A673 (cell line): ENCODE measurements around the gene GFRA3. TPM values are rescaled to one million over a fixed set of nuclear protein-coding genes. Genes with fewer than 3 reads are reported as not detected.

Experiments used
- BruUV-seq: library from RNA; stranded (reverse); fragments of 400-500 nt; replicated peaks from 2 replicates; lab custom pipeline; 2021; lab: Mats Ljungman, UMichigan
- CTCF ChIA-PET: fragments of 300-600 bp; sonication (Branson Sonifier 250); formaldehyde crosslinking; loops from one replicate; lab custom pipeline; 2022; ENCODE audit warnings: antibody characterized with exemption; lab: Charles Lee
- POLR2A ChIA-PET: fragments of 300-600 bp; sonication (Branson Sonifier 250); formaldehyde crosslinking; loops from one replicate; lab custom pipeline; 2022; ENCODE audit warnings: antibody characterized with exemption; ENCODE audit not compliant: low non-redundant PET; lab: Charles Lee
- DNase-seq: peaks from one replicate; pipeline ENCODE4 v3.0.0-alpha.2; 2015; ENCODE audit warnings: low spot score
- H3K27ac ChIP-seq: fragments of 200-600 bp; sonication (generic); 2 replicates; pipeline ENCODE4 v1.5.1; 2016; ENCODE audit warnings: mixed run types, low read depth, mild to moderate bottlenecking, mixed read lengths, antibody characterized with exemption, low read length; ENCODE audit not compliant: poor library complexity, severe bottlenecking
- H3K27me3 ChIP-seq: fragments of 200-600 bp; sonication (generic); replicated peaks from 2 replicates; pipeline ENCODE4 v1.6.1; 2017; ENCODE audit warnings: mixed run types, low read depth, mild to moderate bottlenecking, mixed read lengths, antibody characterized with exemption, low read length; ENCODE audit not compliant: insufficient read depth, poor library complexity
- H3K36me3 ChIP-seq: fragments of 200-600 bp; sonication (generic); 2 replicates; pipeline ENCODE4 v1.6.1; 2016; ENCODE audit warnings: mixed run types, mild to moderate bottlenecking, mixed read lengths, antibody characterized with exemption, low read length; ENCODE audit not compliant: insufficient read depth, poor library complexity, severe bottlenecking
- H3K4me1 ChIP-seq: fragments of 200-600 bp; sonication (generic); 2 replicates; pipeline ENCODE4 v1.6.1; 2017; ENCODE audit warnings: mixed run types, mild to moderate bottlenecking, mixed read lengths, antibody characterized with exemption, low read length; ENCODE audit not compliant: insufficient read depth, poor library complexity, severe bottlenecking
- H3K4me3 ChIP-seq: fragments of 200-600 bp; sonication (generic); 2 replicates; pipeline ENCODE4 v1.5.1; 2016; ENCODE audit warnings: low read depth, mixed run types, mild to moderate bottlenecking, mixed read lengths, low read length; ENCODE audit not compliant: poor library complexity, severe bottlenecking
- H3K9me3 ChIP-seq: fragments of 200-600 bp; sonication (generic); 2 replicates; pipeline ENCODE4 v1.6.1; 2016; ENCODE audit warnings: mixed run types, low read depth, mild to moderate bottlenecking, mixed read lengths, antibody characterized with exemption, low read length; ENCODE audit not compliant: poor library complexity, severe bottlenecking
- EZH2 ChIP-seq: fragments of 200-600 bp; sonication (generic); IDR thresholded peaks from 2 replicates; pipeline ENCODE4 v1.6.1; 2017; ENCODE audit warnings: borderline replicate concordance, low read depth, mild to moderate bottlenecking, mixed read lengths, antibody characterized with exemption, low read length; ENCODE audit not compliant: poor library complexity, severe bottlenecking
- intact Hi-C: fragments of 100-400 bp; cut with micrococcal nuclease; formaldehyde crosslinking; loops from one replicate; pipeline ENCODE4 v1.10.0; 2022; ENCODE audit not compliant: unreplicated experiment
- total RNA-seq: library from RNA; stranded (reverse); gene quantifications from 2 replicates; pipeline ENCODE4 v1.2.3, GENCODE V29; 2021
- TF ChIP-seq, protein P1 (sequence below): fragments of 300-800, 200-600 bp; sonication (generic); conservative IDR thresholded peaks from 2 replicates; pipeline ENCODE4 v1.5.1; 2017; ENCODE audit warnings: low read depth, mild to moderate bottlenecking, antibody characterized with exemption, low read length, moderate library complexity, mixed read lengths

The GFRA3 gene
- total RNA-seq, 1 experiment from 2014 or later: 0.75 TPM

DNA sequence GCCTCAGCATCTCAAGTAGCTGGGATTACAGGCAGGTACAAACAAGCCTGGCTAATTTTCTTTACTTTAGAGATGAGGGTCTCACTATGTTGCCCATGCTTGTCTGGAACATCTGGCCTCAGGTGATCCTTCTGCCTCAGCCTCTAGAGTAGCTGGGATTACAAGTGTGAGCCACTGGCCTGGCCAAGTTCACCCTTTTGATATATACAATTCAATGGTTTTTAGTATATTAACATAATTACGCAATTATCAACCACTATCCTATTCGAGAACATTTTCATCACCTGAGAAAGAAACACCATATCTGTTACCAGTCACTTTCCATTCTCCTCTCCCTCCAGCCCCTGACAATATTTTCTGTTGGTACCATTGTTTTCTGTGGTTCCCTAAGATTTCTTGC lies 57.6 kb downstream of the GFRA3 start:
- no peaks in the 10 kb centered on the region for H3K27me3 ChIP-seq
- intact Hi-C loops: loop anchor here (10.0 kb wide), 1 partner anchor 278 kb away; no protein-coding TSS in a partner anchor
- H3K36me3 ChIP-seq: no peaks in the 10 kb centered on the region
- H3K4me3 ChIP-seq: no peak overlapping the region
- no TSS peak for BruUV-seq
- no peak overlapping the region for H3K27ac ChIP-seq
- TF ChIP-seq, protein P1, sequence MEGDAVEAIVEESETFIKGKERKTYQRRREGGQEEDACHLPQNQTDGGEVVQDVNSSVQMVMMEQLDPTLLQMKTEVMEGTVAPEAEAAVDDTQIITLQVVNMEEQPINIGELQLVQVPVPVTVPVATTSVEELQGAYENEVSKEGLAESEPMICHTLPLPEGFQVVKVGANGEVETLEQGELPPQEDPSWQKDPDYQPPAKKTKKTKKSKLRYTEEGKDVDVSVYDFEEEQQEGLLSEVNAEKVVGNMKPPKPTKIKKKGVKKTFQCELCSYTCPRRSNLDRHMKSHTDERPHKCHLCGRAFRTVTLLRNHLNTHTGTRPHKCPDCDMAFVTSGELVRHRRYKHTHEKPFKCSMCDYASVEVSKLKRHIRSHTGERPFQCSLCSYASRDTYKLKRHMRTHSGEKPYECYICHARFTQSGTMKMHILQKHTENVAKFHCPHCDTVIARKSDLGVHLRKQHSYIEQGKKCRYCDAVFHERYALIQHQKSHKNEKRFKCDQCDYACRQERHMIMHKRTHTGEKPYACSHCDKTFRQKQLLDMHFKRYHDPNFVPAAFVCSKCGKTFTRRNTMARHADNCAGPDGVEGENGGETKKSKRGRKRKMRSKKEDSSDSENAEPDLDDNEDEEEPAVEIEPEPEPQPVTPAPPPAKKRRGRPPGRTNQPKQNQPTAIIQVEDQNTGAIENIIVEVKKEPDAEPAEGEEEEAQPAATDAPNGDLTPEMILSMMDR: no peak
- TF ChIP-seq EZH2: no peak
- POLR2A ChIA-PET: no interaction called here
- H3K9me3 ChIP-seq: no peaks in the 10 kb centered on the region
- peaks cover 9% of the 10 kb centered on the region for H3K4me1 ChIP-seq
- DNase-seq: no peak
- CTCF ChIA-PET: interaction anchor here (0.6 kb wide), 1 partner anchor 52 kb away, joined by 5 read pairs; no protein-coding TSS in a partner anchor

GRCh38 chr5:138213161-138214029 lies 61.0 kb downstream of the GFRA3 start, which contains the start of gene CDC23:
TSS of gene CDC23 (minus strand) at chr5:138213323. CDS start at chr5:138213312, 11 bp downstream.
- ChIA-PET CTCF (interaction anchor here (1.4 kb wide), 1 partner anchor 10 kb away, joined by 5 read pairs; no protein-coding TSS in a partner anchor), POLR2A (interaction anchor here (0.5 to 0.7 kb wide), 2 partner anchors 24 to 356 kb away, joined by 3 to 4 read pairs; no protein-coding TSS in a partner anchor)
- BruUV-seq: no TSS peak
- peak within 1 kb of the TSS; percentile 97 for H3K4me3 ChIP-seq
- DNase-seq: peak; percentile 100
- peak within 1 kb of the TSS; percentile 83 for H3K27ac ChIP-seq
- H3K9me3 ChIP-seq: no peaks in the 10 kb centered on the region
- H3K36me3 ChIP-seq: peaks cover 4% of the 10 kb centered on the region
- H3K27me3 ChIP-seq: no peaks in the 10 kb centered on the region
- peaks cover 12% of the 10 kb centered on the region for H3K4me1 ChIP-seq
- no peak for TF ChIP-seq EZH2
- TF ChIP-seq, protein P1: no peak
- intact Hi-C loops: loop anchor here (2.0 to 10.0 kb wide), 2 partner anchors 35 to 281 kb away; partner anchors contain the start of genes BRD8 and KIF20A

- no peak for TF ChIP-seq EZH2
- TF ChIP-seq, protein P1: no peak
- CTCF ChIA-PET: interaction anchor here (1.4 kb wide), 1 partner anchor 10 kb away, joined by 5 read pairs; no protein-coding TSS in a partner anchor
- H3K27me3 ChIP-seq: no peaks in the 10 kb centered on the region
- H3K4me1 ChIP-seq: peaks cover 12% of the 10 kb centered on the region
- BruUV-seq: TSS peak; percentile 71
- H3K27ac ChIP-seq: peak overlapping the region; percentile 83
- H3K9me3 ChIP-seq: no peaks in the 10 kb centered on the region
- peak overlapping the region; percentile 97 for H3K4me3 ChIP-seq
- no peak for DNase-seq
- POLR2A ChIA-PET: interaction anchor here (0.6 to 0.7 kb wide), 2 partner anchors 23 to 68 kb away, joined by 4 read pairs; no protein-coding TSS in a partner anchor
- H3K36me3 ChIP-seq: peaks cover 9% of the 10 kb centered on the region
- intact Hi-C loops: loop anchor here (2.0 to 10.0 kb wide), 2 partner anchors 34 to 282 kb away; partner anchors contain the start of genes BRD8 and KIF20A
These were observed 61.6 kb downstream of the GFRA3 start for GRCh38 chr5:138212828-138213160.
